Esophagus muscularis mucosa (tissue), 4 donors: Measurements from ENCODE around the gene ARSG. TPM values are rescaled to one million over a fixed set of nuclear protein-coding genes. Genes with fewer than 3 reads are reported as not detected.

ENCODE experiments used
- DNase-seq: peaks from one replicate; pipeline ENCODE4 v3.0.0-alpha.2; 2017; ENCODE audit errors: extremely low spot score
- H3K27ac ChIP-seq, 4 donors: fragments of 200-600 bp; sonication (generic); replicated peaks in 1 of 4; 1 replicate in 3 of 4; 2 replicates in 1 of 4; pipeline ENCODE4 v1.5.1; 2016 to 2019; ENCODE audit warnings: mild to moderate bottlenecking in 1 of 4
- H3K27me3 ChIP-seq, 4 donors: fragments of 200-600 bp; sonication (generic); one replicate each; pipeline versions ENCODE4 v1.5.1 to v1.6.0; 2016 to 2019
- H3K36me3 ChIP-seq, 4 donors: fragments of 200-600 bp; sonication (generic); one replicate each; pipeline ENCODE4 v1.5.1; 2016 to 2019
- H3K4me1 ChIP-seq, 4 donors: fragments of 200-600 bp; sonication (generic); one replicate each; pipeline ENCODE4 v1.5.1; 2016 to 2019
- H3K4me3 ChIP-seq, 4 donors: fragments of 200-600 bp; sonication (generic); 1 replicate in 2 of 4; 2 replicates in 2 of 4; pipeline ENCODE4 v1.5.1; 2016 to 2019; ENCODE audit warnings: mild to moderate bottlenecking in 4 of 4, moderate library complexity in 1 of 4
- H3K9me3 ChIP-seq, 4 donors: fragments of 200-600 bp; sonication (generic); 1 replicate in 3 of 4; 2 replicates in 1 of 4; pipeline ENCODE4 v1.5.1; 2016 to 2019
- EP300 ChIP-seq: sonication (generic); formaldehyde crosslinking; IDR thresholded peaks from one replicate; pipeline ENCODE4 v1.6.1; 2017; ENCODE audit warnings: antibody characterized with exemption
- POLR2A ChIP-seq: fragments of 450-650 bp; IDR thresholded peaks from one replicate; pipeline ENCODE4 v1.6.1; 2017; ENCODE audit warnings: antibody characterized with exemption, moderate library complexity, mild to moderate bottlenecking, low read depth
- POLR2AphosphoS5 ChIP-seq, 2 donors: sonication (generic); formaldehyde crosslinking; IDR thresholded peaks; one replicate each; pipeline ENCODE4 v1.6.1; 2017; ENCODE audit warnings: antibody characterized with exemption in 2 of 2
- WGBS: methylation state at CpG from one replicate; pipeline ENCODE4 v1.1.5; 2018; 5-methylcytosine and 5-hydroxymethylcytosine counted together
- intact Hi-C: fragments of 100-400 bp; cut with DNase I; formaldehyde crosslinking; loops from one replicate; pipeline ENCODE4 v1.15.1; 2023
- total RNA-seq, 4 donors: library from RNA; depleted of rRNA; stranded (reverse); fragments of >200 nt; gene quantifications; one replicate each; pipeline versions ENCODE4 v1.1.0 to v1.2.1, GENCODE V29; 2016
- TF ChIP-seq, protein P1 (sequence below), 3 experiments: fragments of 200-600 bp in 2 of 3; fragments of 450-650 bp in 1 of 3; sonication (generic) in 2 of 3; IDR thresholded peaks; one replicate each; pipeline ENCODE4 v1.5.1; 2017 to 2019; ENCODE audit warnings: antibody characterized with exemption in 3 of 3, mild to moderate bottlenecking in 2 of 3, moderate library complexity in 1 of 3

The ARSG gene
- total RNA-seq, 4 donors from 2014 or later = 1.7 to 4.9 (median 2.8) TPM

DNA sequence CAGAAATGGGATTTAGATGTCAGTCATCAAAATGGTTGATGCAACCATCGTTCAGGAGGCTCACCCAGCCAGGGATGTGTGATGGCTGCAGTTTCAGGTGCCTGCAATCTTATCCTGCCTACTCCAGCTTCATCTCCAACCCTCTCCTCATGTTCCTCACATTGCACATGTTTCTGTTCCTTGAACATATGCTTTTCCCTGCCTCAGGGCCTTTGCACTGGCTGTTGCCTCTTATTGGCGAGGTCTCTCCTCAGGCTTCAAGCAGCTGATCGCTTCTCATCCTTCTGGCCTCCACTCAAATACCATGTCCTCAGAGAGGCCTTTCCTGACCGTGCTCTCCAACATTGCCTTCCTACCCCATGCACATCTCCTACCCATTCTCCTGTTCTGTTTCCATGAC is 24.6 kb downstream of the ARSG start:
- Histone ChIP-seq H3K4me1 (peaks cover 0 to 6% (median 2%) of the 10 kb centered on the region in 4 donors), H3K36me3 (no peaks in the 10 kb centered on the region), H3K27me3 (no peaks in the 10 kb centered on the region), H3K27ac (no peak overlapping the region), H3K9me3 (no peaks in the 10 kb centered on the region), H3K4me3 (no peak overlapping the region)
- no peak for DNase-seq
- 90% methylated on average over 4 of the region's 4 CpGs for WGBS
- TF ChIP-seq POLR2AphosphoS5 (IDR thresholded peaks at IDR 0.05) = no peak
- TF ChIP-seq POLR2A = no peak
- TF ChIP-seq, protein P1, sequence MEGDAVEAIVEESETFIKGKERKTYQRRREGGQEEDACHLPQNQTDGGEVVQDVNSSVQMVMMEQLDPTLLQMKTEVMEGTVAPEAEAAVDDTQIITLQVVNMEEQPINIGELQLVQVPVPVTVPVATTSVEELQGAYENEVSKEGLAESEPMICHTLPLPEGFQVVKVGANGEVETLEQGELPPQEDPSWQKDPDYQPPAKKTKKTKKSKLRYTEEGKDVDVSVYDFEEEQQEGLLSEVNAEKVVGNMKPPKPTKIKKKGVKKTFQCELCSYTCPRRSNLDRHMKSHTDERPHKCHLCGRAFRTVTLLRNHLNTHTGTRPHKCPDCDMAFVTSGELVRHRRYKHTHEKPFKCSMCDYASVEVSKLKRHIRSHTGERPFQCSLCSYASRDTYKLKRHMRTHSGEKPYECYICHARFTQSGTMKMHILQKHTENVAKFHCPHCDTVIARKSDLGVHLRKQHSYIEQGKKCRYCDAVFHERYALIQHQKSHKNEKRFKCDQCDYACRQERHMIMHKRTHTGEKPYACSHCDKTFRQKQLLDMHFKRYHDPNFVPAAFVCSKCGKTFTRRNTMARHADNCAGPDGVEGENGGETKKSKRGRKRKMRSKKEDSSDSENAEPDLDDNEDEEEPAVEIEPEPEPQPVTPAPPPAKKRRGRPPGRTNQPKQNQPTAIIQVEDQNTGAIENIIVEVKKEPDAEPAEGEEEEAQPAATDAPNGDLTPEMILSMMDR (IDR thresholded peaks at IDR 0.05) = no peak
- no peak for TF ChIP-seq EP300
- intact Hi-C loops = no loop called here

DNA sequence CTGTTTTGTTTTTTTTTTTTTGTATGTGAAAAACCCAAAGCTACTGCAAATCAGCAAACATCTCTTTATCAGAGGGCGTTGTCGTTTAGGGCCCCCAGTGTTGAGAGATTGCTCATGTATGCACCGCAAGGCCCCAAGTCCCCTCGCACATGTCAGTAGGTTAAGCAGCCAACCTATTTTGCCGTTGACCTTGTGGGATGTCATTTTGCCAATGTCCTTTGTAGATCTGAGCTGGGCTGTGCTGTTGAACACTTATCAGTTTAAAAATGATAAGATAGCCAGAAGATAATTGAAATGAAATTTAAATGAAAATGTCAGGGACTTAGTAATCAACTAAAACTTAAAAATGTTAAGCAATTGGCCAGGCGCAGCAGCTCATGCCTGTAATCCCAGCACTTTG is 26.2 kb downstream of the ARSG start:
- Histone ChIP-seq H3K27me3 (no peaks in the 10 kb centered on the region), H3K4me1 (peaks cover 0 to 6% (median 0%) of the 10 kb centered on the region in 4 donors), H3K4me3 (no peak overlapping the region), H3K27ac (no peak overlapping the region), H3K36me3 (no peaks in the 10 kb centered on the region), H3K9me3 (no peaks in the 10 kb centered on the region)
- no peak for DNase-seq
- intact Hi-C loops = no loop called here
- WGBS = 95% methylated on average over 6 of the region's 6 CpGs
- TF ChIP-seq, protein P1 (IDR thresholded peaks at IDR 0.05) = no peak

DNA sequence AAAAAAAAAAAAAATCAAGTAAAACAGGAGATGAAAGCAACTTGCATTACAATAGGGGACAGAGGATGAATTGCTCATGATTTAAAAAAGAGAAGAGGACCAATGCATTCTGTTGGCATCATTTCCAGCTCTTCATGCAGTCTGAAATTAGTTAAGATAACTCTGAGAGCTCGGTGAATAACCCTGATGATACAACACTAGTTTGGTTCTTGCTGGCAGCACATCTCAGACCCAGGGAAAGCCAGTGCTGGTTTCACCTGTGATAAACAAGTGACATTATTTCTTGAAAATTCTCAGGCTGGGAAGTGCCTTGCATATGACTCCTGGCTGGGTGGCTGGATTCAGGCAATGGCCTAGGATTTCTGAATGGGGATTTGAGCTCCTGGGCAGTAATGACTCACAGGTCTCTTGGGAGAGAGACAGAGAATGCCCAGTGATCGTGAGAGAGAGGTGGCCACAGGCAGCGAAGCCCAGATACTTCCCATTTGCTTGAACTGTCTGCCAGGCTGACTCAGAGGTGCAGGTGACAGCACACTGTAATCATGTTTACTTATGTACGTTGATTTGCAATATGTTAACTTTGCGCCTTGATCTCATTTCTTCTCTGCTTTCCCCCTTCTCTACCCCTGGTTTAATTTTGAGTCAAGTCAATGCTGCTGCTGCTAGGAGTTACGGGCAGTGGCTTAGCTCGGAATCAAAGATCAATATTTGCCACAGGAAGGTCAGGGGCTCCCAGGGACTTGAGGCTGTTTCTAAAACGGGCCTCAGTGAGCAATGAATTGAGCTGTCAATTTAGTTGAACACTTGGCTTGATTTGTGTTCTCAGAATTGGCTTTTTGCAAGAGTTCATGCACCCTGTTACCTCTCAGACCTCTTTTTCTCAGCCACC is 27.1 kb downstream of the ARSG start:
- Histone ChIP-seq H3K4me1 (peaks cover 0 to 6% (median 0%) of the 10 kb centered on the region in 4 donors), H3K27me3 (no peaks in the 10 kb centered on the region), H3K36me3 (no peaks in the 10 kb centered on the region), H3K4me3 (no peak overlapping the region), H3K27ac (no peak overlapping the region), H3K9me3 (no peaks in the 10 kb centered on the region)
- WGBS = 59% methylated on average over 8 of the region's 8 CpGs
- no peak for DNase-seq
- intact Hi-C loops = no loop called here
- TF ChIP-seq POLR2A = no peak
- TF ChIP-seq, protein P1 (IDR thresholded peaks at IDR 0.05) = no peak
- no peak for TF ChIP-seq POLR2AphosphoS5 (IDR thresholded peaks at IDR 0.05)
- no peak for TF ChIP-seq EP300

DNA sequence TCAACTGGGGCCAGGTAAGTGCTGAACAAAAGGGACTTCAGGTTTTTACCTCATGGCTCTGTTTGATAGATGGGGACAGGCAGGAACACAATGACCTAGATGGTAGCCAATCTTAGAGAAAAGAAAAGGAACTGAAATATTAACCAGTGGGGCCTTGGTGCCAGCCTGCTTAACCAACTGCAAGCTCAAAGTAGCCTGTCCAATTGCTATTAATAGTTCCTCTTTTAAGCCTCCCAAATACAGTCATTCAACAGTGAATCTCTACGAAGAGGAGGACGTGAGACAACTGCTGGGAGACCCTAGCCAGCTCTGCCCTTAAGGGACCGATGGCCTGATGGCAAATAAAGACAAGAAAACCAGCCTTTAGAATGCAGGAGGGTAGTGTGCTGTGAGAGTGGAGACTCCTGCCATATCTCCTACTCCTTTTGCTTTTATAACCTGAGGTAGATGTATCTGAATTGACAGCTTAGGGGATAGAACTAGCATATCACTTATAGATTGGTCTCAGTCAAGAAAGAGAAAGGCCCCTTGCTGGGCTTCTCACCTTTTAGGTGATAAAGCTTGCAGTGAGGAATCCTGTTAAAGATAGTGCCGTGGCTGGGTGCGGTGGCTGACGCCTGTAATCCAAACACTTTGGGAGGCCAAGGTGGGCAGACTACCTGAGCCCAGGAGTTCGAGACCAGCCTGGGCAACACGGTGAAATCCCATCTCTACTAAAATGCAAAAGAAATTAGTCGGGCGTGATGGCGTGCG is 28.3 kb downstream of the ARSG start:
- H3K9me3 ChIP-seq = no peaks in the 10 kb centered on the region
- no peak for TF ChIP-seq POLR2AphosphoS5 (IDR thresholded peaks at IDR 0.05)
- no peak for TF ChIP-seq POLR2A
- TF ChIP-seq EP300 = no peak
- TF ChIP-seq, protein P1 (IDR thresholded peaks at IDR 0.05) = no peak
- 89% methylated on average over 12 of the region's 12 CpGs for WGBS
- no peaks in the 10 kb centered on the region for H3K27me3 ChIP-seq
- no peak overlapping the region for H3K27ac ChIP-seq
- intact Hi-C loops = no loop called here
- DNase-seq = no peak
- H3K36me3 ChIP-seq = no peaks in the 10 kb centered on the region
- H3K4me1 ChIP-seq = peaks cover 0 to 6% (median 0%) of the 10 kb centered on the region in 4 donors
- H3K4me3 ChIP-seq = no peak overlapping the region
